AG04449 (cell line): ENCODE measurements around the gene ADGRG1.

Experiments used
- CTCF ChIA-PET: fragments of 350-600 bp; formaldehyde crosslinking; extraction: SDS; loops from one replicate; lab custom pipeline; 2021; ENCODE audit warnings: antibody characterized with exemption; lab: Yijun Ruan, JAX
- POLR2A ChIA-PET: fragments of 400-600, 350-600 bp; formaldehyde crosslinking; extraction: SDS; loops from one replicate; lab custom pipeline; 2020; ENCODE audit warnings: antibody characterized with exemption, inconsistent platforms; lab: Yijun Ruan, JAX
- DNase-seq: peaks from one replicate; pipeline ENCODE4 v3.0.0-alpha.2; 2010; ENCODE audit warnings: low read depth, low spot score
- H3K4me3 ChIP-seq: 2 replicates; pipeline ENCODE4 v1.5.1; 2011; ENCODE audit warnings: low read depth, mild to moderate bottlenecking, control low read depth, low read length
- CTCF ChIP-seq: IDR thresholded peaks from one replicate; pipeline ENCODE4 v1.5.1; 2011; ENCODE audit warnings: mild to moderate bottlenecking, moderate library complexity, low read length, control low read depth, inconsistent platforms; ENCODE audit not compliant: insufficient read depth; ENCODE audit errors: missing control alignments

Gene ADGRG1

GRCh38 chr16:57608462-57609113, 19.8 kb upstream of the ADGRG1 start:
- CTCF ChIA-PET = interaction anchor here (1.1 to 7.2 kb wide), 7 partner anchors 8 to 128 kb away, joined by 3 to 52 read pairs (median 4); no protein-coding TSS in a partner anchor
- DNase-seq = no peak
- POLR2A ChIA-PET = no interaction called here
- no peak for TF ChIP-seq CTCF
- no peak overlapping the region for H3K4me3 ChIP-seq

- CTCF ChIA-PET = interaction anchor here (0.7 to 7.2 kb wide), 8 partner anchors 9 to 89 kb away, joined by 3 to 52 read pairs (median 8); no protein-coding TSS in a partner anchor
- H3K4me3 ChIP-seq = no peak overlapping the region
- no peak for DNase-seq
- no peak for TF ChIP-seq CTCF
- POLR2A ChIA-PET = no interaction called here
Observed at GRCh38 chr16:57609541-57610401, 18.7 kb upstream of the ADGRG1 start.

- no peak overlapping the region for H3K4me3 ChIP-seq
- POLR2A ChIA-PET = no interaction called here
- CTCF ChIA-PET = interaction anchor here (0.7 to 7.2 kb wide), 10 partner anchors 10 to 265 kb away, joined by 3 to 52 read pairs (median 6); no protein-coding TSS in a partner anchor
- no peak for DNase-seq
- TF ChIP-seq CTCF = no peak
Observed at GRCh38 chr16:57610611-57611010, 17.8 kb upstream of the ADGRG1 start.

GRCh38 chr16:57611181-57611580, 17.2 kb upstream of the ADGRG1 start:
- POLR2A ChIA-PET = no interaction called here
- no peak for DNase-seq

GRCh38 chr16:57611706-57612105, 16.7 kb upstream of the ADGRG1 start:
- CTCF ChIA-PET = interaction anchor here (4.0 to 7.2 kb wide), 3 partner anchors 11 to 36 kb away, joined by 24 to 52 read pairs (median 48); no protein-coding TSS in a partner anchor
- no peak overlapping the region for H3K4me3 ChIP-seq
- no peak for TF ChIP-seq CTCF
- no peak for DNase-seq
- POLR2A ChIA-PET = no interaction called here

More at GRCh38 chr16:57611181-57611580, 17.2 kb upstream of the ADGRG1 start:
- CTCF ChIA-PET = interaction anchor here (0.7 to 7.2 kb wide), 8 partner anchors 10 to 265 kb away, joined by 3 to 52 read pairs (median 6); no protein-coding TSS in a partner anchor
- no peak overlapping the region for H3K4me3 ChIP-seq
- no peak for TF ChIP-seq CTCF

GRCh38 chr16:57612494-57612893, 15.9 kb upstream of the ADGRG1 start:
- POLR2A ChIA-PET = no interaction called here
- no peak overlapping the region for H3K4me3 ChIP-seq
- CTCF ChIA-PET = interaction anchor here (1.2 to 7.2 kb wide), 3 partner anchors 12 to 36 kb away, joined by 3 to 52 read pairs (median 24); no protein-coding TSS in a partner anchor
- no peak for TF ChIP-seq CTCF
- DNase-seq = no peak
